GM12878 (cell line): ENCODE measurements around the gene HAND1. TPM values are rescaled to one million over a fixed set of nuclear protein-coding genes. Genes with fewer than 3 reads are reported as not detected.

ENCODE experiments used
- ATAC-seq: fragments of 200-7000 bp; cut with Tn5 transposase; 3 replicates; pipeline ENCODE4 v1.9.1; 2020; ENCODE audit warnings: mild to moderate bottlenecking, moderate library complexity
- BruUV-seq: library from RNA; stranded (reverse); fragments of 400-500 nt; replicated peaks from 2 replicates; lab custom pipeline; 2021; lab: Mats Ljungman, UMichigan
- CTCF ChIA-PET: fragments of 300-600 bp; sonication (Branson Sonifier 250); formaldehyde crosslinking; extraction: SDS; loops from one replicate; lab custom pipeline; 2021; ENCODE audit warnings: inconsistent platforms; lab: Yijun Ruan, JAX
- POLR2A ChIA-PET: fragments of 350-600 bp; formaldehyde crosslinking; extraction: SDS; loops from one replicate; lab custom pipeline; 2021; ENCODE audit warnings: inconsistent platforms; lab: Charles Lee
- RAD21 ChIA-PET: fragments of 300-600 bp; sonication (Branson Sonifier 250); formaldehyde crosslinking; loops from one replicate; lab custom pipeline; 2023; ENCODE audit warnings: antibody characterized with exemption; ENCODE audit not compliant: unreplicated experiment; lab: Charles Lee
- SMC1A ChIA-PET: fragments of 300-600 bp; sonication (Branson Sonifier 250); formaldehyde crosslinking; loops from one replicate; lab custom pipeline; 2023; ENCODE audit not compliant: unreplicated experiment, uncharacterized antibody; lab: Charles Lee
- DNase-seq: peaks from one replicate; pipeline ENCODE4 v3.0.0-alpha.2; 2011; ENCODE audit warnings: low read depth, low spot score
- FAIRE-seq: peaks from 3 replicates; lab custom pipeline; 2011; peaks lifted over from hg19 to GRCh38; lab: Jason Lieb, UNC
- H2AFZ ChIP-seq: 2 replicates; pipeline ENCODE4 v1.6.0; 2011; ENCODE audit warnings: low read depth, low read length, control low read depth; ENCODE audit not compliant: control insufficient read depth
- H3K27ac ChIP-seq: 2 replicates; pipeline ENCODE4 v1.5.1; 2011; ENCODE audit warnings: control low read depth; ENCODE audit not compliant: control insufficient read depth, insufficient read depth
- H3K27me3 ChIP-seq, 2 experiments: replicated peaks in 1 of 2; 2 replicates each; pipeline versions ENCODE4 v1.6.0 to v1.6.1; 2011; ENCODE audit warnings: low read length in 1 of 2; ENCODE audit not compliant: control insufficient read depth in 2 of 2, insufficient read depth in 2 of 2
- H3K36me3 ChIP-seq, 2 experiments: 2 replicates each; pipeline ENCODE4 v1.5.1; 2011; ENCODE audit warnings: low read length in 1 of 2; ENCODE audit not compliant: control insufficient read depth in 2 of 2, insufficient read depth in 2 of 2
- H3K4me1 ChIP-seq: 2 replicates; pipeline ENCODE4 v1.6.1; 2011; ENCODE audit warnings: mild to moderate bottlenecking, low read length, moderate library complexity, mixed read lengths; ENCODE audit not compliant: control insufficient read depth, insufficient read depth
- H3K4me2 ChIP-seq: 2 replicates; pipeline ENCODE4 v1.6.0; 2011; ENCODE audit warnings: control low read depth; ENCODE audit not compliant: control insufficient read depth, insufficient read depth
- H3K4me3 ChIP-seq: fragments of 200-600 bp; sonication (generic); 2 replicates; pipeline ENCODE4 v1.5.1; 2016
- H3K79me2 ChIP-seq: 2 replicates; pipeline ENCODE4 v1.6.0; 2011; ENCODE audit warnings: low read length; ENCODE audit not compliant: control insufficient read depth, insufficient read depth
- H3K9ac ChIP-seq: 2 replicates; pipeline ENCODE4 v1.8.0; 2011; ENCODE audit warnings: low read length, control low read depth, mixed read lengths; ENCODE audit not compliant: control insufficient read depth, insufficient read depth
- H3K9me3 ChIP-seq: replicated peaks from 3 replicates; pipeline ENCODE4 v1.5.1; 2011; ENCODE audit warnings: mild to moderate bottlenecking, low read length; ENCODE audit not compliant: control insufficient read depth, insufficient read depth
- H4K20me1 ChIP-seq: 2 replicates; pipeline ENCODE4 v1.6.0; 2011; ENCODE audit not compliant: control insufficient read depth, insufficient read depth
- BCL11A ChIP-seq: IDR thresholded peaks from 2 replicates; pipeline ENCODE4 v1.6.1; 2011; ENCODE audit warnings: low read depth, low read length
- CREB1 ChIP-seq: IDR thresholded peaks from 2 replicates; pipeline ENCODE4 v1.6.1; 2012; ENCODE audit warnings: low read depth, mild to moderate bottlenecking, inconsistent platforms
- EP300 ChIP-seq, 2 experiments: fragments of 150-350 bp in 1 of 2; IDR thresholded peaks; 2 replicates each; pipeline ENCODE4 v1.6.1; 2011 to 2012; ENCODE audit warnings: low read depth in 2 of 2, low read length in 2 of 2, borderline replicate concordance in 1 of 2, improper control_type of control experiment in 1 of 2, inconsistent platforms in 1 of 2; ENCODE audit not compliant: control insufficient read depth in 1 of 2
- ESRRA ChIP-seq: IDR thresholded peaks from 2 replicates; pipeline ENCODE4 v1.6.1; 2012; ENCODE audit warnings: mild to moderate bottlenecking, low read length, improper control_type of control experiment
- FOXM1 ChIP-seq: IDR thresholded peaks from 2 replicates; pipeline ENCODE4 v1.6.1; 2012; ENCODE audit warnings: low read depth, mild to moderate bottlenecking, inconsistent platforms, low read length, moderate library complexity
- IKZF1 ChIP-seq: fragments of 450-650 bp; conservative IDR thresholded peaks from 2 replicates; pipeline ENCODE4 v1.6.1; 2017; ENCODE audit warnings: antibody characterized with exemption, mild to moderate bottlenecking
- JUNB ChIP-seq: IDR thresholded peaks from 2 replicates; pipeline ENCODE4 v1.6.1; 2016; ENCODE audit warnings: antibody characterized with exemption, mild to moderate bottlenecking
- NR2C2 ChIP-seq: IDR thresholded peaks from 2 replicates; pipeline ENCODE4 v1.6.1; 2011; ENCODE audit warnings: borderline replicate concordance, low read depth; ENCODE audit not compliant: control insufficient read depth, insufficient read length
- NR2F1 ChIP-seq: fragments of 450-650 bp; conservative IDR thresholded peaks from 2 replicates; pipeline ENCODE4 v1.6.1; 2017; ENCODE audit warnings: mild to moderate bottlenecking
- SMAD5 ChIP-seq: IDR thresholded peaks from 2 replicates; pipeline ENCODE4 v1.6.1; 2016; ENCODE audit warnings: antibody characterized with exemption, low read depth
- ZNF217 ChIP-seq: fragments of 450-650 bp; IDR thresholded peaks from 2 replicates; pipeline ENCODE4 v1.6.1; 2017; ENCODE audit warnings: antibody characterized with exemption, mild to moderate bottlenecking
- ZNF274 ChIP-seq: IDR thresholded peaks from one replicate; pipeline ENCODE4 v1.8.0; 2011; ENCODE audit not compliant: insufficient read length, insufficient read depth
- ZNF687 ChIP-seq: fragments of 450-650 bp; IDR thresholded peaks from 2 replicates; pipeline ENCODE4 v1.6.1; 2017; ENCODE audit warnings: mild to moderate bottlenecking, moderate library complexity
- WGBS: methylation state at CpG from one replicate; pipeline ENCODE4 v1.1.6; 2016; ENCODE audit warnings: low lambda C conversion rate; ENCODE audit not compliant: insufficient replicate concordance, insufficient coverage; ENCODE audit errors: missing lambda C conversion rate; 5-methylcytosine and 5-hydroxymethylcytosine counted together
- in situ Hi-C: fragments of 300-500 bp; cut with MboI; formaldehyde crosslinking; loops from 9 replicates; pipeline ENCODE4 v1.14.3; 2018; ENCODE audit warnings: mixed read lengths
- intact Hi-C: fragments of 100-400 bp; cut with micrococcal nuclease; formaldehyde crosslinking; loops from one replicate; pipeline ENCODE4 v1.14.2; 2022; ENCODE audit not compliant: unreplicated experiment
- polyA plus RNA-seq, 11 experiments: library from polyadenylated mRNA; depleted of rRNA in 4 of 11; unstranded in 6 of 11; stranded (reverse) in 5 of 11; fragments of >200 nt; fragmentation: Nextera tagmentation in 4 of 11; fragmentation: Illumina TruSeq in 1 of 11; extraction: Ambion mirVana in 4 of 11; extraction: Trizol in 1 of 11; gene quantifications; 1 replicate in 1 of 11; 2 replicates in 10 of 11; pipeline versions ENCODE4 v1.2.1 to v1.2.3, GENCODE V29; 2011 to 2016; ENCODE audit warnings: inconsistent platforms in 2 of 11, missing spikeins in 2 of 11, low read depth in 1 of 11
- total RNA-seq, 4 experiments: library from RNA; depleted of rRNA in 3 of 4; stranded (reverse); fragments of >200 nt in 3 of 4; fragmentation: Illumina TruSeq in 1 of 4; extraction: Trizol in 1 of 4; gene quantifications; 2 replicates each; pipeline versions ENCODE4 v1.2.1 to v1.2.3, GENCODE V29; 2013 to 2021
- TF ChIP-seq, protein P1 (sequence below): fragments of 450-650 bp; IDR thresholded peaks from 2 replicates; pipeline ENCODE4 v1.6.1; 2016; ENCODE audit warnings: mild to moderate bottlenecking
- TF ChIP-seq, protein P2 (sequence below): fragments of 450-650 bp; IDR thresholded peaks from 2 replicates; pipeline ENCODE4 v1.6.1; 2016; ENCODE audit warnings: mild to moderate bottlenecking, moderate library complexity, borderline replicate concordance

Gene HAND1
- total and polyA plus RNA-seq, 10 of the 15 experiments (the other 5 are each of a cell fraction or from before 2014, with no cell fraction given): 0.06 to 0.41 (median 0.27) TPM; not detected in 4

DNA sequence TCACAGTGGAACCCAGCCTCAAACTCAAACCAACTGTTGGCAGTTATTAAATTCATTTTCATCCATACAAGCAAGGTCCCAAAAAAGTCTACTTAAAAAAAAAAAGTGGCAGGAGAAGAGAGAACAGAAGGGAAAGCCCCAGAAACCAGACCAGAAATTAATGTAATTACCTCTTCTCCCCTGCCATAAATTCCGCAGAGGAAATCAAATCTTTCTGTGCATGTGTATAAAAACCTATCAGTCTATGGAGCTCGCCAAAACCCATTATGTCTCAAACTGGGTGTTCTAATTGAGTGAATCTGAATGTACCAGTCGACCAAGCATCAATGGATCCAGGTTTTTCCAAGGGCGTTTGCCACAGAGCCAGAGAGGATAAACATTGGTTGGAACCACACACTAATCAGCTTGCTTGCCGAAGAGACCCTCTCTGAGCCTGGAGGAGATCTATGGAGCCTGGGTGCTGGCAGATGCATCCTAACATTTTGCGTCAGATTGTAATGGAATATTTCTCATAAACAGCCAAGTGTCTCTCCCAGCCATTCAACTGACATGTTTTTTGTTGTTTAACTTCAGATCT is 7.9 kb upstream of the HAND1 start:
- CTCF ChIA-PET: interaction anchor here (2.6 kb wide), 1 partner anchor 35 kb away, joined by 10 read pairs; no protein-coding TSS in a partner anchor
- DNase-seq: no peak
- Histone ChIP-seq H3K4me2 (no peak overlapping the region), H3K4me3 (no peak overlapping the region), H3K9me3 (no peaks in the 10 kb centered on the region; the same call in none of the 3 replicates), H3K79me2 (no peaks in the 10 kb centered on the region), H3K36me3 (no peaks in the 10 kb centered on the region), H4K20me1 (no peaks in the 10 kb centered on the region), H3K4me1 (peaks cover 22% of the 10 kb centered on the region), H3K27ac (no peak overlapping the region), H3K27me3 (peaks cover 20 to 25% of the 10 kb centered on the region in 2 experiments), H2AFZ (no peak overlapping the region), H3K9ac (no peak overlapping the region)
- 51% methylated on average over 6 of the region's 6 CpGs for WGBS
- in situ Hi-C loops (no loop called here), intact Hi-C loops (no loop called here)
- RAD21 ChIA-PET: interaction anchor here (2.1 to 2.4 kb wide), 2 partner anchors 17 to 18 kb away, joined by 8 to 10 read pairs; no protein-coding TSS in a partner anchor
- no peak for FAIRE-seq
- SMC1A ChIA-PET: interaction anchor here (0.9 kb wide), 1 partner anchor 10 kb away, joined by 3 read pairs; no protein-coding TSS in a partner anchor
- ATAC-seq: no peak
- no TSS peak for BruUV-seq
- POLR2A ChIA-PET: interaction anchor here (0.7 kb wide), 1 partner anchor 510 kb away, joined by 3 read pairs; no protein-coding TSS in a partner anchor
- TF ChIP-seq ZNF217: no peak
- no peak for TF ChIP-seq CREB1
- TF ChIP-seq FOXM1: no peak
- no peak for TF ChIP-seq BCL11A
- TF ChIP-seq, protein P1, sequence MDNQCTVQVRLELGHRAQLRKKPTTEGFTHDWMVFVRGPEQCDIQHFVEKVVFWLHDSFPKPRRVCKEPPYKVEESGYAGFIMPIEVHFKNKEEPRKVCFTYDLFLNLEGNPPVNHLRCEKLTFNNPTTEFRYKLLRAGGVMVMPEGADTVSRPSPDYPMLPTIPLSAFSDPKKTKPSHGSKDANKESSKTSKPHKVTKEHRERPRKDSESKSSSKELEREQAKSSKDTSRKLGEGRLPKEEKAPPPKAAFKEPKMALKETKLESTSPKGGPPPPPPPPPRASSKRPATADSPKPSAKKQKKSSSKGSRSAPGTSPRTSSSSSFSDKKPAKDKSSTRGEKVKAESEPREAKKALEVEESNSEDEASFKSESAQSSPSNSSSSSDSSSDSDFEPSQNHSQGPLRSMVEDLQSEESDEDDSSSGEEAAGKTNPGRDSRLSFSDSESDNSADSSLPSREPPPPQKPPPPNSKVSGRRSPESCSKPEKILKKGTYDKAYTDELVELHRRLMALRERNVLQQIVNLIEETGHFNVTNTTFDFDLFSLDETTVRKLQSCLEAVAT: no peak
- TF ChIP-seq ZNF274: no peak
- TF ChIP-seq ESRRA: no peak
- TF ChIP-seq IKZF1: no peak
- TF ChIP-seq NR2F1: no peak
- TF ChIP-seq JUNB: no peak
- no peak for TF ChIP-seq ZNF687
- no peak for TF ChIP-seq SMAD5
- TF ChIP-seq, protein P2, sequence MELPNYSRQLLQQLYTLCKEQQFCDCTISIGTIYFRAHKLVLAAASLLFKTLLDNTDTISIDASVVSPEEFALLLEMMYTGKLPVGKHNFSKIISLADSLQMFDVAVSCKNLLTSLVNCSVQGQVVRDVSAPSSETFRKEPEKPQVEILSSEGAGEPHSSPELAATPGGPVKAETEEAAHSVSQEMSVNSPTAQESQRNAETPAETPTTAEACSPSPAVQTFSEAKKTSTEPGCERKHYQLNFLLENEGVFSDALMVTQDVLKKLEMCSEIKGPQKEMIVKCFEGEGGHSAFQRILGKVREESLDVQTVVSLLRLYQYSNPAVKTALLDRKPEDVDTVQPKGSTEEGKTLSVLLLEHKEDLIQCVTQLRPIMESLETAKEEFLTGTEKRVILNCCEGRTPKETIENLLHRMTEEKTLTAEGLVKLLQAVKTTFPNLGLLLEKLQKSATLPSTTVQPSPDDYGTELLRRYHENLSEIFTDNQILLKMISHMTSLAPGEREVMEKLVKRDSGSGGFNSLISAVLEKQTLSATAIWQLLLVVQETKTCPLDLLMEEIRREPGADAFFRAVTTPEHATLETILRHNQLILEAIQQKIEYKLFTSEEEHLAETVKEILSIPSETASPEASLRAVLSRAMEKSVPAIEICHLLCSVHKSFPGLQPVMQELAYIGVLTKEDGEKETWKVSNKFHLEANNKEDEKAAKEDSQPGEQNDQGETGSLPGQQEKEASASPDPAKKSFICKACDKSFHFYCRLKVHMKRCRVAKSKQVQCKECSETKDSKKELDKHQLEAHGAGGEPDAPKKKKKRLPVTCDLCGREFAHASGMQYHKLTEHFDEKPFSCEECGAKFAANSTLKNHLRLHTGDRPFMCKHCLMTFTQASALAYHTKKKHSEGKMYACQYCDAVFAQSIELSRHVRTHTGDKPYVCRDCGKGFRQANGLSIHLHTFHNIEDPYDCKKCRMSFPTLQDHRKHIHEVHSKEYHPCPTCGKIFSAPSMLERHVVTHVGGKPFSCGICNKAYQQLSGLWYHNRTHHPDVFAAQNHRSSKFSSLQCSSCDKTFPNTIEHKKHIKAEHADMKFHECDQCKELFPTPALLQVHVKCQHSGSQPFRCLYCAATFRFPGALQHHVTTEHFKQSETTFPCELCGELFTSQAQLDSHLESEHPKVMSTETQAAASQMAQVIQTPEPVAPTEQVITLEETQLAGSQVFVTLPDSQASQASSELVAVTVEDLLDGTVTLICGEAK: no peak
- no peak for TF ChIP-seq EP300 (IDR thresholded peaks at IDR 0.05; ENCODE audit: borderline replicate concordance in 1 of 2, control insufficient read depth in 1 of 2, low read depth in 2 of 2, low read length in 2 of 2)
- TF ChIP-seq NR2C2: no peak
